Heart left ventricle (tissue), 16 donors: ENCODE data around the gene WFS1. TPM values are rescaled to one million over a fixed set of nuclear protein-coding genes. Genes with fewer than 3 reads are reported as not detected.

Experiments
- ATAC-seq, 4 donors: fragments of 200-7000 bp; cut with Tn5 transposase; one replicate each; pipeline ENCODE4 v1.9.1; 2020 to 2022; ENCODE audit warnings: moderate library complexity in 4 of 4, mild to moderate bottlenecking in 3 of 4, moderate number of reproducible peaks in 1 of 4
- DNase-seq, 5 donors: peaks; one replicate each; pipeline ENCODE4 v3.0.0-alpha.2; 2020
- H3K27ac ChIP-seq, 12 donors: fragments of 200-600 bp; sonication (generic) in 4 of 12; one replicate each; pipeline versions ENCODE4 v1.5.0 to v1.8.0; 2016 to 2022; ENCODE audit warnings: mild to moderate bottlenecking in 2 of 12
- H3K27me3 ChIP-seq, 9 donors: fragments of 200-600 bp; sonication (generic) in 2 of 9; one replicate each; pipeline versions ENCODE4 v1.5.1 to v1.8.0; 2016 to 2022; ENCODE audit warnings: mild to moderate bottlenecking in 3 of 9
- H3K36me3 ChIP-seq, 9 donors: fragments of 200-600 bp; sonication (generic) in 2 of 9; one replicate each; pipeline versions ENCODE4 v1.5.0 to v1.8.0; 2018 to 2022; ENCODE audit warnings: mild to moderate bottlenecking in 2 of 9
- H3K4me1 ChIP-seq, 12 donors: fragments of 200-600 bp; sonication (generic) in 4 of 12; one replicate each; pipeline versions ENCODE4 v1.5.0 to v1.8.0; 2016 to 2022; ENCODE audit warnings: mild to moderate bottlenecking in 3 of 12
- H3K4me3 ChIP-seq, 12 donors: fragments of 200-600 bp; sonication (generic) in 4 of 12; one replicate each; pipeline versions ENCODE4 v1.5.0 to v1.8.0; 2017 to 2022; ENCODE audit warnings: mild to moderate bottlenecking in 9 of 12, moderate library complexity in 4 of 12
- H3K9me3 ChIP-seq, 12 donors: fragments of 200-600 bp; sonication (generic) in 4 of 12; one replicate each; pipeline versions ENCODE4 v1.5.0 to v1.8.0; 2016 to 2022; ENCODE audit warnings: mild to moderate bottlenecking in 1 of 12
- POLR2A ChIP-seq, 2 donors: fragments of 450-650 bp; IDR thresholded peaks; one replicate each; pipeline ENCODE4 v1.6.1; 2017; ENCODE audit warnings: antibody characterized with exemption in 2 of 2, mild to moderate bottlenecking in 2 of 2, moderate library complexity in 2 of 2
- WGBS, 4 donors: extraction: QIAGEN DNeasy Blood & Tissue Kit in 2 of 4; methylation state at CpG; one replicate each; pipeline versions ENCODE4 v1.1.5 to v1.1.7; 2013 to 2018; 5-methylcytosine and 5-hydroxymethylcytosine counted together
- intact Hi-C, 10 donors: fragments of 100-400 bp; cut with DNase I; formaldehyde crosslinking; loops; one replicate each; pipeline versions ENCODE4 v1.11.1 to v1.14.2; 2022
- polyA plus RNA-seq, 2 donors: library from polyadenylated mRNA; stranded (reverse); fragments of 200-250 nt; gene quantifications; one replicate each; pipeline ENCODE4 v1.2.3, GENCODE V29; 2013
- total RNA-seq, 9 donors: library from RNA; depleted of rRNA in 2 of 9; stranded (reverse); fragments of >200 nt in 2 of 9; fragmentation: NEBNext Ultra II Directional in 3 of 9; extraction: Animal tissue kit (Norgen Biotek cat#: 25700) in 3 of 9; gene quantifications; one replicate each; pipeline versions ENCODE4 v1.1.0 to v1.2.4, GENCODE V29; 2016 to 2023
- TF ChIP-seq, protein P1 (sequence below), 12 donors: fragments of 200-600 bp; sonication (generic) in 4 of 12; IDR thresholded peaks; one replicate each; pipeline versions ENCODE4 v1.5.0 to v1.8.0; 2018 to 2022; ENCODE audit warnings: antibody characterized with exemption in 12 of 12, mild to moderate bottlenecking in 5 of 12
- donor health status: ischemic (EF 13 %, LVEDD 7.1; RV severe dilation, severe dysfunction).
- donor health status: healthy with polysubstance abuse.
- donor health status: DM: no; HTN: yes; CAD: no.
- donor health status: DM: no; HTN: no; CAD: no.
- donor health status: ischemic (EF 25% LVEDD 6.9; RV normal size, moderate dysfunction).
- donor health status: ischemic (EF 25% LVEDD 5.7; RV mildly dilated, moderate dysfunction).
- donor health status: healthy.
- donor health status: DM: yes; HTN: yes; CAD: no.
- donor health status: ischemic (EF 35%, LVEDD 5.7; RV mildly dilated, moderate dysfunction).
- donor health status: nonischemic (EF 11% LVEDD 7.7; RV severe dilation, severe dysfunction).
- donor health status: DM: yes; HTN: yes; CAD: no.
- donor health status: PGD.
- donor health status: ischemic (EF 29% LVEDD 5.4; RV normal size, mild dysfunction).
- donor health status: nonischemic (EF 23%, LVEDD 6.1; RV moderate dilation, normal function).

The WFS1 gene
- total and polyA plus RNA-seq, 11 donors, result 44.8 to 202 (median 73.2) TPM

DNA sequence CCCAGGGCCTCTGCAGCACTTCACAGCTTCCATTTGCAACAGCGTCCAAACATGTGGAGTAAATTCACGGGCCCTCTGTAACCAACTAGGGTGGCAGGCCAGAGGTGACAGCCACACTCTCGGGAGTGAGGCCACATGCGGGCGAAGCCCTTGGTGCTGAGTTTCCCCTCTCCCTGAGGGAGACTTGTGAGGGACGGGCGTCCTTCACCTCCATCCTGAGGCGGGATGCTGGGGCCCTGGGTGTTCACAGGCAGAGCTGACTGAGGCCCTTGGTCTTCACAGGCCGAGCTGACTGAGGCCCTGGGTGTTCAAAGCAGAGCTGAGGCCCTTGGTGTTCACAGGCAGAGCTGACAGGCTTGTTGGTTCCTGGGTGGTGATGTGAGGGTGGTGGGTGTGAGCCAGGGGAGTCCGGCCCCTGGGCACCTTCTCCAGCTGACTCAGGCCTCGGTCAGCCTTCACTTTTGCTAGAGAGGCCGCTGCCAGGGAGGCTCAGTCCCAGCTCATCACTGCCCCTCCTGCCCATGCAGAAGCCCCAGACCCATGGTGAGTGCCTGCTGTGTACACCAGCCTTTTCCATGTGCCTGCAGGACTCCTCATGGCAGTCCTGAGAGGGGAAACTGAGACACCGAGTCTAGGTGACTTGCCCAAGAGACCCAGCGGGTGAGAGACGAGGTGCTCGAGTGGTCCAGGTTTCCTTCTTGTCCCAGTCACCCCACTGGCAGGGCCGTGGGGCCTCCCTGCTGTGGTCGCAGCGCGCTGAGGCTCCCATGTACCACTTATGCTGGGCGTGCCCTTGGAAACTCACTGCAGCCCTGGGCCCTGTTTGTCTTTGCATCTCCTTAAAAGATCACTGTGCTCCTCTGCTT lies 8.5 kb downstream of the WFS1 start:
- WGBS, 4 donors, result 63 to 73% (median 66%) methylated on average over 15 to 21 of the region's 21 CpGs
- peak in 1 of 5 donors; percentile 61 for DNase-seq

DNA sequence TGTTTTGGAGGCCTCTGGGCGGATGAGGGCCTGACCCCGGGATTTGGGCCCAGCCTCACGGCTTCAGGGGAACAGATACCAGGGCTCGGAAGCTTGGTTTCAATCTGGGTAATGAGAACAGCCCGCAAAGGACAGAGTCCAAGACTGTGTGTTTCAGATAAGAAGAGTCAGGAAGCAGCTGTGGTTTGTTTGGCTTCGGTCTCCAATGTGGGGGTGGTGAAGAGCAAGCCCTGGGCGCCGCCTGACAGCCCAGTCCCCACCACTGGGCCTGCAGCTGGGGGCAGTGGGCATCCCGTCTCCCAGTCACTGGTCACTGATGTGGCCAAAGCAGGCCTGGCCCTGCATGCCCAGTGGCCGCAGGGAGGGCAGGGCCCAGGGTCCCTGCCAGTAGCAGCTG lies 9.1 kb downstream of the WFS1 start:
- H3K27ac ChIP-seq, result peak overlapping the region; percentile 73 to 90 (median 83)
- H3K9me3 ChIP-seq, result no peaks in the 10 kb centered on the region
- H3K36me3 ChIP-seq, result peaks cover 0 to 18% (median 6%) of the 10 kb centered on the region in 9 donors
- ATAC-seq (peak; percentile 61 to 80 (median 72)), DNase-seq (peak; percentile 67 to 77 (median 73))
- H3K27me3 ChIP-seq, result no peaks in the 10 kb centered on the region
- peak overlapping the region in 1 of 12 donors; percentile 26 for H3K4me3 ChIP-seq
- intact Hi-C loops, result no loop called here
- H3K4me1 ChIP-seq, result peaks cover 12 to 98% (median 73%) of the 10 kb centered on the region in 12 donors
- 10 to 15% (median 12%) methylated on average over 8 to 10 of the region's 10 CpGs for WGBS, 4 donors
- TF ChIP-seq, protein P1, sequence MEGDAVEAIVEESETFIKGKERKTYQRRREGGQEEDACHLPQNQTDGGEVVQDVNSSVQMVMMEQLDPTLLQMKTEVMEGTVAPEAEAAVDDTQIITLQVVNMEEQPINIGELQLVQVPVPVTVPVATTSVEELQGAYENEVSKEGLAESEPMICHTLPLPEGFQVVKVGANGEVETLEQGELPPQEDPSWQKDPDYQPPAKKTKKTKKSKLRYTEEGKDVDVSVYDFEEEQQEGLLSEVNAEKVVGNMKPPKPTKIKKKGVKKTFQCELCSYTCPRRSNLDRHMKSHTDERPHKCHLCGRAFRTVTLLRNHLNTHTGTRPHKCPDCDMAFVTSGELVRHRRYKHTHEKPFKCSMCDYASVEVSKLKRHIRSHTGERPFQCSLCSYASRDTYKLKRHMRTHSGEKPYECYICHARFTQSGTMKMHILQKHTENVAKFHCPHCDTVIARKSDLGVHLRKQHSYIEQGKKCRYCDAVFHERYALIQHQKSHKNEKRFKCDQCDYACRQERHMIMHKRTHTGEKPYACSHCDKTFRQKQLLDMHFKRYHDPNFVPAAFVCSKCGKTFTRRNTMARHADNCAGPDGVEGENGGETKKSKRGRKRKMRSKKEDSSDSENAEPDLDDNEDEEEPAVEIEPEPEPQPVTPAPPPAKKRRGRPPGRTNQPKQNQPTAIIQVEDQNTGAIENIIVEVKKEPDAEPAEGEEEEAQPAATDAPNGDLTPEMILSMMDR (IDR thresholded peaks at IDR 0.05), result no peak
- no peak for TF ChIP-seq POLR2A (IDR thresholded peaks at IDR 0.05)

More for the DNA sequence above, 8.5 kb downstream of the WFS1 start:
- peak overlapping the region; percentile 73 to 90 (median 83) for H3K27ac ChIP-seq
- intact Hi-C loops, result no loop called here
- peaks cover 14 to 100% (median 79%) of the 10 kb centered on the region in 12 donors for H3K4me1 ChIP-seq
- peaks cover 0 to 16% (median 6%) of the 10 kb centered on the region in 9 donors for H3K36me3 ChIP-seq
- H3K4me3 ChIP-seq, result peak overlapping the region in 1 of 12 donors; percentile 26
- H3K9me3 ChIP-seq, result no peaks in the 10 kb centered on the region
- H3K27me3 ChIP-seq, result no peaks in the 10 kb centered on the region
- TF ChIP-seq, protein P1 (IDR thresholded peaks at IDR 0.05), result no peak
- TF ChIP-seq POLR2A (IDR thresholded peaks at IDR 0.05), result no peak
- ATAC-seq, result no peak

DNA sequence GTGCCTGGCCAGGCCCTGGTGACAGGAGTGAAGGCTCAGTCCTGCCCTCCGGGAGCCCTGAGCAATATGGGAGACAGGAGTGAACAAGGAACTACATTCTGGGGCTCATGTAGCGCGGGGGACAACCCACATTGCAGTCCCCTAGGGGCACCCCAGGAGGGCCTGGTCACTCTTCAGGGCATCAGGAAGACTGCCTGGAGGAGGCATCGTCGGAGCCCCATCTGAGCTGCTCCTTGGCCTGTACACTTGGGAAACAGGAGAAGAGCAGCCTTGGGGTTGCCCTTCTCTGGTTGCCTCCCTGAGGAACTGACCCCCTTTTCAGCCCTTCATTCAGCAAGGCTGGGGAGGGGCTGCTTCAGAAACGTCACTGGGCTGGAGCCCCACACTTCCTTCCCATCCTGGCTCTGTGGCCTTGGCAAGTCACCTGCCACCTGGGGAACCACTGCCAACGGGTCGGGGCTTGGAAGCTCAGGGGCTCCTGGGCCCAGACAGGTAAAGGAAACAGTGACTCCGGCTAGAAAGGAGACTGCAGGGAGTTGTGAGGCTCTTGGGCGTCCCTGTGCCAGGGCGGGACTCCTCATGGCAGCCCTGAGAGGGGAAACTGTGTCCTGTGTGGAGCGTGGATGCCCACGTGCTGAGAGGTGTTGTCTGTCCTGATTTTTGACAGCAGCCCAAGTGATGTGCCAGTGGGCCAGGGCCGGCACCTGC lies 10.1 kb downstream of the WFS1 start:
- Histone ChIP-seq H3K27me3 (no peaks in the 10 kb centered on the region), H3K4me1 (peaks cover 12 to 88% (median 67%) of the 10 kb centered on the region in 12 donors), H3K9me3 (no peaks in the 10 kb centered on the region), H3K4me3 (no peak overlapping the region), H3K27ac (peak overlapping the region in 11 of 12 donors; percentile 73 to 90 (median 83)), H3K36me3 (peaks cover 0 to 27% (median 6%) of the 10 kb centered on the region in 9 donors)
- DNase-seq (peak in 1 of 5 donors; percentile 25), ATAC-seq (no peak)
- WGBS, 4 donors, result 79 to 93% (median 90%) methylated on average over 11 to 14 of the region's 14 CpGs
- intact Hi-C loops, result no loop called here
- TF ChIP-seq, protein P1 (IDR thresholded peaks at IDR 0.05), result no peak
- TF ChIP-seq POLR2A (IDR thresholded peaks at IDR 0.05), result no peak
